ENCODE results near the gene NLGN2. TPM values are rescaled to one million over a fixed set of nuclear protein-coding genes. Genes with fewer than 3 reads are reported as not detected.

Gene NLGN2
- total and polyA plus RNA-seq, 2 of the 8 experiments (the other 6 are each of a cell fraction or from before 2014, with no cell fraction given) = 21.2 to 62.8 TPM

DNA sequence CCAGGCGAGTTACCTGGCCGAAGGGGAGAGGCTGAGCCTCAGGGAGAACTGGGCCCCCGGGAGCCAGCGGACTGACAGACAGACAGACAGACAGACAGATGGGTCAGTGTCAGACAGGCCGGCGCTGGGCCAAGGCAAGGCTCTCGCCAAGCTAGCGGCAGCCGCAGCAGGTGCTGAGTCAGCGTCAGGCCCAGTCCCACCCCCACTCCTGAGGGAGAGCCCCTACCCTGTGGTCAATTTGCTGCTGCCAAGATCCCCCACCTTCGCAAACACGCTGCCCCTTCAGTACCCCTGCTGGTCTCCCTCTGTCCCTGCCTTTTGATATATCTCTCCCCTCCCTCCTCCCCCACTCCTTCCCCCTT lies 33.2 kb downstream of the NLGN2 start (continued):
- TF ChIP-seq, protein P1, sequence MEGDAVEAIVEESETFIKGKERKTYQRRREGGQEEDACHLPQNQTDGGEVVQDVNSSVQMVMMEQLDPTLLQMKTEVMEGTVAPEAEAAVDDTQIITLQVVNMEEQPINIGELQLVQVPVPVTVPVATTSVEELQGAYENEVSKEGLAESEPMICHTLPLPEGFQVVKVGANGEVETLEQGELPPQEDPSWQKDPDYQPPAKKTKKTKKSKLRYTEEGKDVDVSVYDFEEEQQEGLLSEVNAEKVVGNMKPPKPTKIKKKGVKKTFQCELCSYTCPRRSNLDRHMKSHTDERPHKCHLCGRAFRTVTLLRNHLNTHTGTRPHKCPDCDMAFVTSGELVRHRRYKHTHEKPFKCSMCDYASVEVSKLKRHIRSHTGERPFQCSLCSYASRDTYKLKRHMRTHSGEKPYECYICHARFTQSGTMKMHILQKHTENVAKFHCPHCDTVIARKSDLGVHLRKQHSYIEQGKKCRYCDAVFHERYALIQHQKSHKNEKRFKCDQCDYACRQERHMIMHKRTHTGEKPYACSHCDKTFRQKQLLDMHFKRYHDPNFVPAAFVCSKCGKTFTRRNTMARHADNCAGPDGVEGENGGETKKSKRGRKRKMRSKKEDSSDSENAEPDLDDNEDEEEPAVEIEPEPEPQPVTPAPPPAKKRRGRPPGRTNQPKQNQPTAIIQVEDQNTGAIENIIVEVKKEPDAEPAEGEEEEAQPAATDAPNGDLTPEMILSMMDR (IDR thresholded peaks at IDR 0.05; ENCODE audit: control extremely low read depth in 1 of 3, insufficient read depth in 1 of 3, low read depth in 1 of 3, low read length in 3 of 3) = peak in 1 of 3 experiments; percentile 12; a peak in 1 of 4 replicates
- TF ChIP-seq CTBP2 (IDR thresholded peaks at IDR 0.05; ENCODE audit: borderline replicate concordance, insufficient read depth, insufficient read length, low read length) (peak; percentile 53), EZH2 (IDR thresholded peaks at IDR 0.05; ENCODE audit: low read depth, low read length, severe bottlenecking) (no peak), ZNF274 (IDR thresholded peaks at IDR 0.05; ENCODE audit: borderline replicate concordance, extremely low read depth, low read length) (no peak), TBP (IDR thresholded peaks at IDR 0.05; ENCODE audit: low read depth, low read length) (no peak), CHD1 (IDR thresholded peaks at IDR 0.05; ENCODE audit: low read depth, low read length) (no peak), BACH1 (IDR thresholded peaks at IDR 0.05; ENCODE audit: low read length) (peak; percentile 90), TAF7 (optimal IDR thresholded peaks at IDR 0.05; ENCODE audit: borderline replicate concordance, low read depth, low read length) (no peak), RFX5 (IDR thresholded peaks at IDR 0.05; ENCODE audit: borderline replicate concordance, low read depth, low read length) (no peak), MAFK (IDR thresholded peaks at IDR 0.05; ENCODE audit: low read depth, low read length) (peak; percentile 91; the same call in 1 of the 2 replicates), RBBP5 (IDR thresholded peaks at IDR 0.05; ENCODE audit: borderline replicate concordance, low read depth, low read length) (no peak), RAD21 (IDR thresholded peaks at IDR 0.05 in 1 of 2, conservative IDR thresholded peaks at IDR 0.05 in 1 of 2; ENCODE audit: low read depth in 2 of 2, low read length in 2 of 2) (no peak)
